GM19395 (cell line): ENCODE results near the gene SHISA3.

Source experiments
- ATAC-seq: cut with Tn5 transposase; IDR thresholded peaks from one replicate; pipeline ENCODE4 v1.9.1; 2021; ENCODE audit warnings: mild to moderate bottlenecking, moderate library complexity; ENCODE audit not compliant: unreplicated experiment

The SHISA3 gene

GRCh38 chr4:42391355-42391664 is 6.0 kb upstream of the SHISA3 start:
- ATAC-seq = no peak

GRCh38 chr4:42391981-42392380 is 5.3 kb upstream of the SHISA3 start:
- no peak for ATAC-seq

GRCh38 chr4:42392436-42392835 is 4.9 kb upstream of the SHISA3 start:
- ATAC-seq = no peak

GRCh38 chr4:42395595-42395994 is 1.7 kb upstream of the SHISA3 start:
- no peak for ATAC-seq

- no peak for ATAC-seq
Observed at GRCh38 chr4:42396361-42396751, 932 bp upstream of the SHISA3 start.

- peak; percentile 39 for ATAC-seq
Observed at GRCh38 chr4:42397635-42398170, 415 bp downstream of the SHISA3 start.

GRCh38 chr4:42398171-42398870 is 1.0 kb downstream of the SHISA3 start:
- ATAC-seq = peak; percentile 42

GRCh38 chr4:42398871-42399331 is 1.6 kb downstream of the SHISA3 start:
- ATAC-seq = no peak

- no peak for ATAC-seq
Observed at GRCh38 chr4:42399393-42399792, 2.1 kb downstream of the SHISA3 start.

GRCh38 chr4:42401171-42401570 is 3.9 kb downstream of the SHISA3 start:
- ATAC-seq = no peak

- ATAC-seq = no peak
Observed at GRCh38 chr4:42404001-42404400, 6.7 kb downstream of the SHISA3 start.

- ATAC-seq = no peak
Observed at GRCh38 chr4:42410446-42410845, 13.2 kb downstream of the SHISA3 start.

- ATAC-seq = no peak
Observed at GRCh38 chr4:42411803-42412202, 14.5 kb downstream of the SHISA3 start.

- ATAC-seq = no peak
Observed at GRCh38 chr4:42412251-42412650, 15.0 kb downstream of the SHISA3 start.

- ATAC-seq = no peak
Observed at GRCh38 chr4:42415281-42415680, 18.0 kb downstream of the SHISA3 start.

GRCh38 chr4:42416017-42416416 is 18.7 kb downstream of the SHISA3 start:
- ATAC-seq = peak; percentile 54

- ATAC-seq = no peak
Observed at GRCh38 chr4:42417550-42417949, 20.3 kb downstream of the SHISA3 start.

GRCh38 chr4:42420140-42420539 is 22.9 kb downstream of the SHISA3 start:
- no peak for ATAC-seq

- no peak for ATAC-seq
Observed at GRCh38 chr4:42425146-42426065, 28.1 kb downstream of the SHISA3 start.

- no peak for ATAC-seq
Observed at GRCh38 chr4:42428036-42428435, 30.7 kb downstream of the SHISA3 start.

- no peak for ATAC-seq
Observed at GRCh38 chr4:42436928-42437565, 39.8 kb downstream of the SHISA3 start.
